ENCODE results near the gene SLC2A14. TPM values are rescaled to one million over a fixed set of nuclear protein-coding genes. Genes with fewer than 3 reads are reported as not detected.
"Not testable (repeated sequence)": the region's sequence is repeated elsewhere in the genome, so short reads cannot be mapped to it uniquely, and the experiment has no call there.

SLC2A14 gene
- total and polyA plus RNA-seq, 2 donors from 2014 or later = not detected

GRCh38 chr12:7892186-7892980 lies 19.7 kb upstream of the SLC2A14 start:
- no peak overlapping the region for H3K9ac ChIP-seq (ENCODE audit: low read length in 3 of 3)
- no peaks in the 10 kb centered on the region for H3K4me1 ChIP-seq (ENCODE audit: control insufficient read depth in 2 of 3, insufficient read depth in 2 of 3, low read depth in 1 of 3, low read length in 3 of 3)
- no peak for TF ChIP-seq CTCF (IDR thresholded peaks at IDR 0.05; ENCODE audit: borderline replicate concordance, extremely low read depth, insufficient read depth)
- DNase-seq (no peak), FAIRE-seq (no peak)
- intact Hi-C loops (cut with DNase I) = no loop called here
- no peak overlapping the region for H3K27ac ChIP-seq (ENCODE audit: low read depth in 2 of 2, low read length in 2 of 2)
- no peaks in the 10 kb centered on the region for H3K36me3 ChIP-seq (ENCODE audit: control insufficient read depth in 2 of 3, insufficient read depth in 3 of 3, low read length in 3 of 3)
- no peaks in the 10 kb centered on the region for H3K9me3 ChIP-seq (ENCODE audit: control insufficient read depth in 2 of 3, insufficient read depth in 1 of 3, low read length in 3 of 3)
- no peak overlapping the region for H3K4me3 ChIP-seq (ENCODE audit: low read length in 3 of 3)
- no peaks in the 10 kb centered on the region for H3K27me3 ChIP-seq (ENCODE audit: control insufficient read depth, insufficient read depth, low read length)

DNA sequence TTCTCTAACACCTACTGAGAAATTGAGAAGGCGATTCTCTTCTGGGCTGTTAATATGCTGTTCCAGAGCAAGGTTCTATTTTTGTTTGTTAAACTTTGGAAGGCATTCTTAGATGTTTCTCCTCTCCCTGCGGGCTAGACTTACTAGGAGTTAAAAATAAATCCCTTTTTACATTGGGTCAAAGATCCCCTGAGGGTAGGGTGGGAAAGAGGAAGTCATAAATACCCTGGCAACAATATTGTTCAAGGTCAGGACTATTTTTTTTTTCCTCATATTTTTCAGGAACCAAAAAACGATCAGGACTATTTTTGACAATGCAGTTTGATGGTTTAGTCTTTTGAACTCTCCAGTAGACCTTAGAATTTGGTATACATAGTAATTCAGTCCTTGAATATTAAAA lies 12.0 kb upstream of the SLC2A14 start:
- H3K9me3 ChIP-seq (ENCODE audit: control insufficient read depth in 2 of 3, insufficient read depth in 1 of 3, low read length in 3 of 3) = no peaks in the 10 kb centered on the region
- no peak for DNase-seq
- no peak overlapping the region for H3K9ac ChIP-seq (ENCODE audit: low read length in 3 of 3)
- no peaks in the 10 kb centered on the region for H3K27me3 ChIP-seq (ENCODE audit: control insufficient read depth, insufficient read depth, low read length)
- intact Hi-C loops (cut with DNase I) = no loop called here
- H3K27ac ChIP-seq (ENCODE audit: low read depth in 2 of 2, low read length in 2 of 2) = no peak overlapping the region
- H3K36me3 ChIP-seq (ENCODE audit: control insufficient read depth in 2 of 3, insufficient read depth in 3 of 3, low read length in 3 of 3) = no peaks in the 10 kb centered on the region
- no peak for FAIRE-seq
- no peak for TF ChIP-seq CTCF (IDR thresholded peaks at IDR 0.05; ENCODE audit: borderline replicate concordance, extremely low read depth, insufficient read depth)
- H3K4me3 ChIP-seq (ENCODE audit: low read length in 3 of 3) = no peak overlapping the region
- H3K4me1 ChIP-seq (ENCODE audit: control insufficient read depth in 2 of 3, insufficient read depth in 2 of 3, low read depth in 1 of 3, low read length in 3 of 3) = no peaks in the 10 kb centered on the region

DNA sequence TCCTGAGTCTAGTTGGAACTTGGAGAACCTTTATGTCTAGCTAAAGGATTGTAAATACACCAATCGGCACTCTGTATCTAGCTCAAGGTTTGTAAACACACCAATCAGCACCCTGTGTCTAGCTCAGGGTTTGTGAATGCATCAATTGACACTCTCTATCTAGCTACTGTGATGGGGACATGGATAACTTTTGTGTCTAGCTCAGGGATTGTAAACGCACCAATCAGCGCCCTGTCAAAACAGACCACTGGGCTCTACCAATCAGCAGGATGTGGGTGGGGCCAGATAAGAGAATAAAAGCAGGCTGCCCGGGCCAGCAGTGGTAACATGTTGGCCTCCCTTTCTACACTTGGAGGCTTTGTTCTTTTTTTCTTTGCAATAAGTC lies 9.0 kb upstream of the SLC2A14 start:
- H3K9me3 ChIP-seq (ENCODE audit: control insufficient read depth in 2 of 3, insufficient read depth in 1 of 3, low read length in 3 of 3); H3K27me3 ChIP-seq (ENCODE audit: control insufficient read depth, insufficient read depth, low read length); H3K4me3 ChIP-seq (ENCODE audit: low read length in 3 of 3); intact Hi-C loops (cut with DNase I); H3K4me1 ChIP-seq (ENCODE audit: control insufficient read depth in 2 of 3, insufficient read depth in 2 of 3, low read depth in 1 of 3, low read length in 3 of 3); FAIRE-seq; H3K36me3 ChIP-seq (ENCODE audit: control insufficient read depth in 2 of 3, insufficient read depth in 3 of 3, low read length in 3 of 3); H3K27ac ChIP-seq (ENCODE audit: low read depth in 2 of 2, low read length in 2 of 2); H3K9ac ChIP-seq (ENCODE audit: low read length in 3 of 3); DNase-seq: not testable (repeated sequence)

DNA sequence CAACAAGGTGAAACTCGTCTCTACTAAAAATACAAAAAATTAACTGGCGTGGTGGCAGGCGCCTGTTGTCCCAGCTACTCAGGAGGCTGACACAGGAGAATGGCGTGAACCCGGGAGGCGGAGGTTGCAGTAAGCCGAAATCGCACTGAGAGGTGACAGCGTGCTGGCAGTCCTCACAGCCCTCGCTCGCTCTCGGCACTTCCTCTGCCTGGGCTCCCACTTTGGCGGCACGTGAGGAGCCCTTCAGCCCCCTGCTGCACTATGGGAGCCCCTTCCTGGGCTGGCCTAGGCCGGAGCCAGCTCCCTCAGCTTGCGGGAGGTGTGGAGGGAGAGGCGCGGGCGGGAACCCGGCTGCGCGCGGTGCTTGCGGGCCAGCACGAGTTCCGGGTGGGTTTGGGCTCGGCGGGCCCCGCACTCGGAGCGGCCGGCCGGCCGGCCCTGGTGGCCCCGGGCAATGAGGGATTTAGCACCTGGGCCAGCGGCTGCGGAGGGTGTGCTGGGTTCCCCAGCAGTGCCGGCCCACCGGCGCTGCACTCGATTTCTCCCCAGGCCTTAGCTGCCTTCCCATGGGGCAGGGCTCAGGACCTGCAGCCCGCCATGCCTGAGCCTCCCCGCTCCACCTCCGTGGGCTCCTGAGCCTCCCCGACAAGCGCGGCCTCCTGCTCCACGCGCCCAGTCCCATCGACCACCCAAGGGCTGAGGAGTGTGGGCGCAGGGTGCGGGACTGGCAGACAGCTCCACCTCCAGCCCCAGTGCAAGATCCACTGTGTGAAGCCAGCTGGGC lies 8.4 kb upstream of the SLC2A14 start:
- H3K27me3 ChIP-seq (ENCODE audit: control insufficient read depth, insufficient read depth, low read length); H3K4me1 ChIP-seq (ENCODE audit: control insufficient read depth in 2 of 3, insufficient read depth in 2 of 3, low read depth in 1 of 3, low read length in 3 of 3); DNase-seq; H3K36me3 ChIP-seq (ENCODE audit: control insufficient read depth in 2 of 3, insufficient read depth in 3 of 3, low read length in 3 of 3); FAIRE-seq; H3K9ac ChIP-seq (ENCODE audit: low read length in 3 of 3); H3K27ac ChIP-seq (ENCODE audit: low read depth in 2 of 2, low read length in 2 of 2); H3K9me3 ChIP-seq (ENCODE audit: control insufficient read depth in 2 of 3, insufficient read depth in 1 of 3, low read length in 3 of 3); H3K4me3 ChIP-seq (ENCODE audit: low read length in 3 of 3); intact Hi-C loops (cut with DNase I): not testable (repeated sequence)
